Caco-2 (cell line): ENCODE data around the gene PLAAT3. TPM values are rescaled to one million over a fixed set of nuclear protein-coding genes. Genes with fewer than 3 reads are reported as not detected.
"Not testable (repeated sequence)": the region's sequence is repeated elsewhere in the genome, so short reads cannot be mapped to it uniquely, and the experiment has no call there.

Experiments
- BruUV-seq: library from RNA; stranded (reverse); fragments of 400-500 nt; replicated peaks from 2 replicates; lab custom pipeline; 2021; lab: Mats Ljungman, UMichigan
- CTCF ChIA-PET: fragments of 300-600 bp; sonication (Branson Sonifier 250); formaldehyde crosslinking; loops from one replicate; lab custom pipeline; 2022; ENCODE audit warnings: antibody characterized with exemption; lab: Charles Lee
- POLR2A ChIA-PET: fragments of 300-600 bp; sonication (Branson Sonifier 250); formaldehyde crosslinking; loops from one replicate; lab custom pipeline; 2022; ENCODE audit warnings: antibody characterized with exemption; lab: Charles Lee
- DNase-seq, 2 experiments: peaks; one replicate each; pipeline versions ENCODE4 v3.0.0 to v3.0.0-alpha.2; 2020 to 2022
- H3K27me3 ChIP-seq: replicated peaks from 2 replicates; pipeline ENCODE4 v1.6.0; 2011; ENCODE audit warnings: low read length; ENCODE audit not compliant: control insufficient read depth, insufficient read depth
- H3K36me3 ChIP-seq: 2 replicates; pipeline ENCODE4 v1.5.1; 2011; ENCODE audit warnings: low read length; ENCODE audit not compliant: control insufficient read depth, insufficient read depth
- H3K4me1 ChIP-seq: fragments of 250-450 bp; sonication (Bioruptor Pico); 2 replicates; pipeline ENCODE4 v1.5.1; 2020; ENCODE audit warnings: mild to moderate bottlenecking
- H3K4me3 ChIP-seq: 2 replicates; pipeline ENCODE4 v1.5.1; 2011; ENCODE audit warnings: low read depth, mild to moderate bottlenecking, control low read depth, low read length
- H3K9me3 ChIP-seq: fragments of 250-450 bp; sonication (Bioruptor Pico); 2 replicates; pipeline ENCODE4 v1.5.1; 2020; ENCODE audit warnings: mild to moderate bottlenecking, moderate library complexity
- H3K27ac Mint-ChIP-seq: one replicate; pipeline ENCODE4 v1.8.0; 2022; ENCODE audit warnings: mixed read lengths; ENCODE audit not compliant: unreplicated experiment
- H3K27me3 Mint-ChIP-seq: one replicate; pipeline ENCODE4 v1.8.0; 2022; ENCODE audit warnings: mixed read lengths; ENCODE audit not compliant: insufficient read depth, unreplicated experiment
- H3K36me3 Mint-ChIP-seq: one replicate; pipeline ENCODE4 v1.8.0; 2022; ENCODE audit warnings: mild to moderate bottlenecking, mixed read lengths; ENCODE audit not compliant: insufficient read depth, unreplicated experiment
- H3K4me1 Mint-ChIP-seq: one replicate; pipeline ENCODE4 v1.8.0; 2022; ENCODE audit warnings: low read depth, mixed read lengths; ENCODE audit not compliant: unreplicated experiment
- H3K4me3 Mint-ChIP-seq: one replicate; pipeline ENCODE4 v1.8.0; 2022; ENCODE audit warnings: mild to moderate bottlenecking, moderate library complexity, mixed read lengths; ENCODE audit not compliant: unreplicated experiment
- H3K9me3 Mint-ChIP-seq: one replicate; pipeline ENCODE4 v1.8.0; 2022; ENCODE audit warnings: mixed read lengths; ENCODE audit not compliant: unreplicated experiment
- intact Hi-C: fragments of 100-400 bp; cut with micrococcal nuclease; formaldehyde crosslinking; loops from one replicate; pipeline ENCODE4 v1.10.0; 2022; ENCODE audit not compliant: unreplicated experiment
- total RNA-seq: library from RNA; stranded (reverse); gene quantifications from 2 replicates; pipeline ENCODE4 v1.2.3, GENCODE V29; 2022
- TF ChIP-seq, protein P1 (sequence below), 2 experiments: fragments of 200-600 bp in 1 of 2; IDR thresholded peaks; 1 replicate in 1 of 2; 2 replicates in 1 of 2; pipeline versions ENCODE4 v1.5.1 to v1.8.0; 2011 to 2022; ENCODE audit warnings: antibody characterized with exemption in 1 of 2, control low read depth in 1 of 2, inconsistent platforms in 1 of 2, low read depth in 1 of 2, low read length in 1 of 2, mild to moderate bottlenecking in 1 of 2, moderate library complexity in 1 of 2; ENCODE audit not compliant: insufficient read depth in 1 of 2, severe bottlenecking in 1 of 2, unreplicated experiment in 1 of 2

The PLAAT3 gene
- total RNA-seq, 1 experiment from 2014 or later, result 57.9 TPM

GRCh38 chr11:63543711-63544110, 70.5 kb downstream of the PLAAT3 start:
- ChIA-PET POLR2A (no interaction called here), CTCF (no interaction called here)
- no peak overlapping the region for H3K4me3 ChIP-seq
- H3K36me3 Mint-ChIP-seq, result no peaks in the 10 kb centered on the region
- H3K27me3 ChIP-seq, result no peaks in the 10 kb centered on the region
- intact Hi-C loops, result no loop called here
- no peaks in the 10 kb centered on the region for H3K9me3 ChIP-seq
- H3K4me3 Mint-ChIP-seq, result no peak overlapping the region
- TF ChIP-seq, protein P1, sequence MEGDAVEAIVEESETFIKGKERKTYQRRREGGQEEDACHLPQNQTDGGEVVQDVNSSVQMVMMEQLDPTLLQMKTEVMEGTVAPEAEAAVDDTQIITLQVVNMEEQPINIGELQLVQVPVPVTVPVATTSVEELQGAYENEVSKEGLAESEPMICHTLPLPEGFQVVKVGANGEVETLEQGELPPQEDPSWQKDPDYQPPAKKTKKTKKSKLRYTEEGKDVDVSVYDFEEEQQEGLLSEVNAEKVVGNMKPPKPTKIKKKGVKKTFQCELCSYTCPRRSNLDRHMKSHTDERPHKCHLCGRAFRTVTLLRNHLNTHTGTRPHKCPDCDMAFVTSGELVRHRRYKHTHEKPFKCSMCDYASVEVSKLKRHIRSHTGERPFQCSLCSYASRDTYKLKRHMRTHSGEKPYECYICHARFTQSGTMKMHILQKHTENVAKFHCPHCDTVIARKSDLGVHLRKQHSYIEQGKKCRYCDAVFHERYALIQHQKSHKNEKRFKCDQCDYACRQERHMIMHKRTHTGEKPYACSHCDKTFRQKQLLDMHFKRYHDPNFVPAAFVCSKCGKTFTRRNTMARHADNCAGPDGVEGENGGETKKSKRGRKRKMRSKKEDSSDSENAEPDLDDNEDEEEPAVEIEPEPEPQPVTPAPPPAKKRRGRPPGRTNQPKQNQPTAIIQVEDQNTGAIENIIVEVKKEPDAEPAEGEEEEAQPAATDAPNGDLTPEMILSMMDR (IDR thresholded peaks at IDR 0.05; ENCODE audit: insufficient read depth in 1 of 2, low read depth in 1 of 2, low read length in 1 of 2, severe bottlenecking in 1 of 2, unreplicated experiment in 1 of 2), result no peak
- no peaks in the 10 kb centered on the region for H3K9me3 Mint-ChIP-seq
- H3K4me1 Mint-ChIP-seq, result no peaks in the 10 kb centered on the region
- no peaks in the 10 kb centered on the region for H3K36me3 ChIP-seq
- H3K27me3 Mint-ChIP-seq, result no peaks in the 10 kb centered on the region
- DNase-seq, result no peak
- no peaks in the 10 kb centered on the region for H3K4me1 ChIP-seq
- H3K27ac Mint-ChIP-seq, result no peak overlapping the region
- BruUV-seq, result no TSS peak

GRCh38 chr11:63542506-63542905, 71.7 kb downstream of the PLAAT3 start:
- H3K27ac Mint-ChIP-seq, H3K4me3 Mint-ChIP-seq, H3K9me3 ChIP-seq, intact Hi-C loops, POLR2A ChIA-PET, BruUV-seq, CTCF ChIA-PET, H3K4me1 ChIP-seq, H3K27me3 Mint-ChIP-seq, H3K4me3 ChIP-seq, DNase-seq, H3K4me1 Mint-ChIP-seq, H3K9me3 Mint-ChIP-seq, H3K36me3 ChIP-seq, H3K36me3 Mint-ChIP-seq, H3K27me3 ChIP-seq: not testable (repeated sequence)

- no peaks in the 10 kb centered on the region for H3K27me3 ChIP-seq
- POLR2A ChIA-PET, result no interaction called here
- Mint-ChIP-seq H3K27me3 (no peaks in the 10 kb centered on the region), H3K36me3 (no peaks in the 10 kb centered on the region), H3K9me3 (no peaks in the 10 kb centered on the region), H3K27ac (no peak overlapping the region), H3K4me3 (no peak overlapping the region), H3K4me1 (peaks cover 16% of the 10 kb centered on the region)
- no peak for DNase-seq
- intact Hi-C loops, result no loop called here
- TF ChIP-seq, protein P1 (IDR thresholded peaks at IDR 0.05; ENCODE audit: insufficient read depth in 1 of 2, low read depth in 1 of 2, low read length in 1 of 2, severe bottlenecking in 1 of 2, unreplicated experiment in 1 of 2), result no peak
- CTCF ChIA-PET, result no interaction called here
- H3K4me3 ChIP-seq, result no peak overlapping the region
- BruUV-seq, result no TSS peak
- H3K36me3 ChIP-seq, result no peaks in the 10 kb centered on the region
- H3K4me1 ChIP-seq, result peaks cover 28% of the 10 kb centered on the region
- H3K9me3 ChIP-seq, result no peaks in the 10 kb centered on the region
These were observed 76.7 kb downstream of the PLAAT3 start for GRCh38 chr11:63537293-63538101.
